Thoracic aorta (tissue), 2 donors: ENCODE data around the gene P3H2. TPM values are rescaled to one million over a fixed set of nuclear protein-coding genes. Genes with fewer than 3 reads are reported as not detected.

Experiments
- ATAC-seq: fragments of 150-250 bp; one replicate; pipeline ENCODE4 v1.8.0; 2017; ENCODE audit warnings: low read depth; ENCODE audit not compliant: insufficient number of reproducible peaks, low FRiP score
- DNase-seq: peaks from one replicate; pipeline ENCODE4 v3.0.0-alpha.2; 2020; ENCODE audit warnings: low spot score
- H3K27ac ChIP-seq, 2 donors: fragments of 200-600 bp; sonication (generic); 1 replicate in 1 of 2; 2 replicates in 1 of 2; pipeline ENCODE4 v1.5.1; 2016; ENCODE audit warnings: mild to moderate bottlenecking in 2 of 2, moderate library complexity in 2 of 2
- H3K27me3 ChIP-seq: fragments of 200-600 bp; sonication (generic); replicated peaks from 2 replicates; pipeline ENCODE4 v1.6.0; 2016; ENCODE audit warnings: mild to moderate bottlenecking; ENCODE audit not compliant: insufficient read depth
- H3K36me3 ChIP-seq: fragments of 200-600 bp; sonication (generic); one replicate; pipeline ENCODE4 v1.5.1; 2016
- H3K4me1 ChIP-seq, 2 donors: fragments of 200-600 bp; sonication (generic); 1 replicate in 1 of 2; 2 replicates in 1 of 2; pipeline versions ENCODE4 v1.5.1 to v1.6.0; 2016; ENCODE audit warnings: low read depth in 2 of 2, mild to moderate bottlenecking in 1 of 2; ENCODE audit not compliant: control insufficient read depth in 1 of 2
- H3K4me3 ChIP-seq: fragments of 200-600 bp; sonication (generic); 2 replicates; pipeline ENCODE4 v1.5.1; 2016; ENCODE audit warnings: mild to moderate bottlenecking
- H3K9me3 ChIP-seq: fragments of 200-600 bp; sonication (generic); 2 replicates; pipeline ENCODE4 v1.5.1; 2016
- CTCF ChIP-seq: fragments of 200-600 bp; sonication (generic); IDR thresholded peaks from one replicate; pipeline ENCODE4 v1.5.1; 2019; ENCODE audit warnings: antibody characterized with exemption
- total RNA-seq, 2 donors: library from RNA; depleted of rRNA; stranded (reverse); fragments of >200 nt; gene quantifications; one replicate each; pipeline versions ENCODE4 v1.1.0 to v1.2.3, GENCODE V29; 2016

Gene P3H2
- total RNA-seq, 2 donors from 2014 or later, result 19.3 to 28.4 TPM

GRCh38 chr3:190089711-190090110 lies 31.0 kb downstream of the P3H2 start:
- H3K36me3 ChIP-seq, result no peaks in the 10 kb centered on the region
- DNase-seq (no peak), ATAC-seq (no peak)
- TF ChIP-seq CTCF, result no peak
- no peaks in the 10 kb centered on the region for H3K27me3 ChIP-seq
- no peak overlapping the region for H3K4me3 ChIP-seq
- no peaks in the 10 kb centered on the region for H3K9me3 ChIP-seq
- H3K4me1 ChIP-seq, result peaks cover 21 to 36% of the 10 kb centered on the region in 2 donors
- H3K27ac ChIP-seq, result no peak overlapping the region

- Histone ChIP-seq H3K27ac (no peak overlapping the region), H3K4me1 (peaks cover 18 to 27% of the 10 kb centered on the region in 2 donors), H3K4me3 (no peak overlapping the region), H3K9me3 (no peaks in the 10 kb centered on the region), H3K27me3 (no peaks in the 10 kb centered on the region), H3K36me3 (no peaks in the 10 kb centered on the region)
- TF ChIP-seq CTCF, result no peak
- no peak for ATAC-seq
- DNase-seq, result no peak
Measured at GRCh38 chr3:190088890-190089289, 31.8 kb downstream of the P3H2 start.

GRCh38 chr3:190086191-190086590 lies 34.5 kb downstream of the P3H2 start:
- no peak overlapping the region for H3K4me3 ChIP-seq
- no peaks in the 10 kb centered on the region for H3K36me3 ChIP-seq
- no peak for DNase-seq
- no peak for TF ChIP-seq CTCF
- peaks cover 0 to 4% of the 10 kb centered on the region in 2 donors for H3K4me1 ChIP-seq
- no peaks in the 10 kb centered on the region for H3K27me3 ChIP-seq
- no peak for ATAC-seq
- no peaks in the 10 kb centered on the region for H3K9me3 ChIP-seq
- no peak overlapping the region for H3K27ac ChIP-seq

GRCh38 chr3:190084983-190085382 lies 35.7 kb downstream of the P3H2 start:
- Histone ChIP-seq H3K27ac (no peak overlapping the region), H3K27me3 (no peaks in the 10 kb centered on the region), H3K4me3 (no peak overlapping the region), H3K9me3 (no peaks in the 10 kb centered on the region), H3K4me1 (no peaks in the 10 kb centered on the region), H3K36me3 (no peaks in the 10 kb centered on the region)
- DNase-seq (no peak), ATAC-seq (no peak)
- no peak for TF ChIP-seq CTCF

- no peaks in the 10 kb centered on the region for H3K36me3 ChIP-seq
- TF ChIP-seq CTCF, result no peak
- no peaks in the 10 kb centered on the region for H3K4me1 ChIP-seq
- DNase-seq (no peak), ATAC-seq (no peak)
- H3K9me3 ChIP-seq, result no peaks in the 10 kb centered on the region
- H3K4me3 ChIP-seq, result no peak overlapping the region
- no peak overlapping the region for H3K27ac ChIP-seq
- no peaks in the 10 kb centered on the region for H3K27me3 ChIP-seq
Measured at GRCh38 chr3:190083635-190084034, 37.1 kb downstream of the P3H2 start.
